Superior temporal gyrus (tissue), 1 donor: ENCODE measurements around the gene GATAD2B.
A peak's percentile ranks its signal among the peaks of the same experiment; 100 is the strongest.
"Not testable (repeated sequence)": the region's sequence is repeated elsewhere in the genome, so short reads cannot be mapped to it uniquely, and the experiment has no call there.

ENCODE experiments used
- DNase-seq: peaks from one replicate; pipeline ENCODE4 v3.0.0-alpha.2; 2016; ENCODE audit errors: extremely low spot score

Gene GATAD2B

GRCh38 chr1:153888533-153888932 is 34.2 kb downstream of the GATAD2B start:
- peak; percentile 6 for DNase-seq

- DNase-seq = no peak
Measured at GRCh38 chr1:153886127-153886526, 36.6 kb downstream of the GATAD2B start.

GRCh38 chr1:153883223-153883622 is 39.5 kb downstream of the GATAD2B start:
- DNase-seq = no peak

GRCh38 chr1:153882296-153882912 is 40.4 kb downstream of the GATAD2B start:
- DNase-seq = no peak

- no peak for DNase-seq
Measured at GRCh38 chr1:153881751-153882150, 41.0 kb downstream of the GATAD2B start.

GRCh38 chr1:153880962-153881361 is 41.8 kb downstream of the GATAD2B start:
- DNase-seq = peak; percentile 97

GRCh38 chr1:153880024-153880423 is 42.7 kb downstream of the GATAD2B start:
- no peak for DNase-seq

GRCh38 chr1:153877112-153877511 is 45.7 kb downstream of the GATAD2B start:
- no peak for DNase-seq

- no peak for DNase-seq
Measured at GRCh38 chr1:153872934-153873333, 49.8 kb downstream of the GATAD2B start.

- DNase-seq = no peak
Measured at GRCh38 chr1:153872331-153872730, 50.4 kb downstream of the GATAD2B start.

- DNase-seq = no peak
Measured at GRCh38 chr1:153869486-153869885, 53.3 kb downstream of the GATAD2B start.

GRCh38 chr1:153866045-153866850 is 56.5 kb downstream of the GATAD2B start:
- no peak for DNase-seq

GRCh38 chr1:153860285-153860684 is 62.5 kb downstream of the GATAD2B start:
- no peak for DNase-seq

GRCh38 chr1:153857505-153857904 is 65.3 kb downstream of the GATAD2B start:
- no peak for DNase-seq

- no peak for DNase-seq
Measured at GRCh38 chr1:153856763-153857162, 66.0 kb downstream of the GATAD2B start.

GRCh38 chr1:153852170-153852569 is 70.6 kb downstream of the GATAD2B start:
- DNase-seq = no peak

GRCh38 chr1:153849487-153850185 is 73.1 kb downstream of the GATAD2B start:
- DNase-seq = no peak

- DNase-seq = no peak
Measured at GRCh38 chr1:153848805-153849204, 74.0 kb downstream of the GATAD2B start.

GRCh38 chr1:153845158-153845557 is 77.6 kb downstream of the GATAD2B start:
- DNase-seq = no peak

- not testable (repeated sequence) for DNase-seq
Measured at GRCh38 chr1:153844349-153844748, 78.4 kb downstream of the GATAD2B start.

- no peak for DNase-seq
Measured at GRCh38 chr1:153842006-153842471, 80.7 kb downstream of the GATAD2B start.

- no peak for DNase-seq
Measured at GRCh38 chr1:153841463-153841994, 81.2 kb downstream of the GATAD2B start.
